ENCODE measurements around the gene CDYL2.
"Not testable (repeated sequence)": the region's sequence is repeated elsewhere in the genome, so short reads cannot be mapped to it uniquely, and the experiment has no call there.

Gene CDYL2

GRCh38 chr16:80788027-80788426, 16.4 kb downstream of the CDYL2 start:
- Histone ChIP-seq H2AFZ (ENCODE audit: low read depth) (no peak overlapping the region), H3K27me3 (ENCODE audit: insufficient read depth, low read depth) (no peaks in the 10 kb centered on the region), H3K4me3 (IDR thresholded peaks at IDR 0.05; ENCODE audit: insufficient read depth, low read depth, low read length) (no peak overlapping the region), H3K79me2 (ENCODE audit: insufficient read depth, low read depth) (peaks cover 29% of the 10 kb centered on the region; the same call in 1 of the 2 replicates), H3K27ac (no peak overlapping the region), H3K9ac (no peak overlapping the region), H4K20me1 (ENCODE audit: insufficient read depth) (no peaks in the 10 kb centered on the region), H3K36me3 (ENCODE audit: insufficient read depth) (no peaks in the 10 kb centered on the region), H3K4me1 (ENCODE audit: low read depth, poor library complexity, severe bottlenecking) (no peaks in the 10 kb centered on the region), H3K4me2 (no peak overlapping the region)
- no peak for TF ChIP-seq CTCF (conservative IDR thresholded peaks at IDR 0.05; ENCODE audit: low read depth, low read length)

GRCh38 chr16:80786561-80786960, 17.8 kb downstream of the CDYL2 start:
- not testable (repeated sequence) for H4K20me1 ChIP-seq (ENCODE audit: insufficient read depth); H3K4me2 ChIP-seq; H3K4me1 ChIP-seq (ENCODE audit: low read depth, poor library complexity, severe bottlenecking); H2AFZ ChIP-seq (ENCODE audit: low read depth); H3K27ac ChIP-seq; H3K36me3 ChIP-seq (ENCODE audit: insufficient read depth); H3K4me3 ChIP-seq (IDR thresholded peaks at IDR 0.05; ENCODE audit: insufficient read depth, low read depth, low read length); H3K27me3 ChIP-seq (ENCODE audit: insufficient read depth, low read depth); H3K9ac ChIP-seq
- peaks cover 34% of the 10 kb centered on the region; the same call in 1 of the 2 replicates for H3K79me2 ChIP-seq (ENCODE audit: insufficient read depth, low read depth)

- Histone ChIP-seq H3K4me2 (no peak overlapping the region), H3K79me2 (ENCODE audit: insufficient read depth, low read depth) (peaks cover 32% of the 10 kb centered on the region; the same call in 1 of the 2 replicates)
These were observed 19.4 kb downstream of the CDYL2 start for GRCh38 chr16:80784951-80785350.

GRCh38 chr16:80778703-80779102, 25.7 kb downstream of the CDYL2 start:
- peaks cover 41% of the 10 kb centered on the region; the same call in 1 of the 2 replicates for H3K79me2 ChIP-seq (ENCODE audit: insufficient read depth, low read depth)
- no peaks in the 10 kb centered on the region for H3K27me3 ChIP-seq (ENCODE audit: insufficient read depth, low read depth)
- H3K4me1 ChIP-seq (ENCODE audit: low read depth, poor library complexity, severe bottlenecking): no peaks in the 10 kb centered on the region
- H3K27ac ChIP-seq: no peak overlapping the region
- H3K9ac ChIP-seq: no peak overlapping the region
- H4K20me1 ChIP-seq (ENCODE audit: insufficient read depth): no peaks in the 10 kb centered on the region
- no peak overlapping the region for H2AFZ ChIP-seq (ENCODE audit: low read depth)
- no peak overlapping the region for H3K4me3 ChIP-seq (IDR thresholded peaks at IDR 0.05; ENCODE audit: insufficient read depth, low read depth, low read length)
- TF ChIP-seq CTCF (conservative IDR thresholded peaks at IDR 0.05; ENCODE audit: low read depth, low read length): no peak
- H3K4me2 ChIP-seq: no peak overlapping the region
- H3K36me3 ChIP-seq (ENCODE audit: insufficient read depth): no peaks in the 10 kb centered on the region

More at GRCh38 chr16:80784951-80785350, 19.4 kb downstream of the CDYL2 start:
- H3K27me3 ChIP-seq (ENCODE audit: insufficient read depth, low read depth): no peaks in the 10 kb centered on the region
- no peak overlapping the region for H3K4me3 ChIP-seq (IDR thresholded peaks at IDR 0.05; ENCODE audit: insufficient read depth, low read depth, low read length)
- H4K20me1 ChIP-seq (ENCODE audit: insufficient read depth): no peaks in the 10 kb centered on the region
- H2AFZ ChIP-seq (ENCODE audit: low read depth): no peak overlapping the region
- no peak overlapping the region for H3K9ac ChIP-seq
- H3K27ac ChIP-seq: no peak overlapping the region
- H3K36me3 ChIP-seq (ENCODE audit: insufficient read depth): no peaks in the 10 kb centered on the region
- no peak for TF ChIP-seq CTCF (conservative IDR thresholded peaks at IDR 0.05; ENCODE audit: low read depth, low read length)
- no peaks in the 10 kb centered on the region for H3K4me1 ChIP-seq (ENCODE audit: low read depth, poor library complexity, severe bottlenecking)

GRCh38 chr16:80776856-80777255, 27.5 kb downstream of the CDYL2 start:
- Histone ChIP-seq H2AFZ (ENCODE audit: low read depth) (no peak overlapping the region), H3K79me2 (ENCODE audit: insufficient read depth, low read depth) (peaks cover 29% of the 10 kb centered on the region; the same call in 1 of the 2 replicates), H3K4me3 (IDR thresholded peaks at IDR 0.05; ENCODE audit: insufficient read depth, low read depth, low read length) (no peak overlapping the region), H3K27me3 (ENCODE audit: insufficient read depth, low read depth) (no peaks in the 10 kb centered on the region), H3K4me2 (no peak overlapping the region), H4K20me1 (ENCODE audit: insufficient read depth) (no peaks in the 10 kb centered on the region), H3K9ac (no peak overlapping the region), H3K36me3 (ENCODE audit: insufficient read depth) (no peaks in the 10 kb centered on the region), H3K27ac (no peak overlapping the region), H3K4me1 (ENCODE audit: low read depth, poor library complexity, severe bottlenecking) (no peaks in the 10 kb centered on the region)
- no peak for TF ChIP-seq CTCF (conservative IDR thresholded peaks at IDR 0.05; ENCODE audit: low read depth, low read length)
